PFSK-1 (cell line): Measurements from ENCODE around the gene ISYNA1.

Source experiments
- FOXP2 ChIP-seq: optimal IDR thresholded peaks from 2 replicates; pipeline ENCODE3; 2011; ENCODE audit warnings: borderline replicate concordance, control low read depth, inconsistent platforms; ENCODE audit not compliant: insufficient read depth; ENCODE audit errors: extremely low read length, extremely low read depth
- POLR2AphosphoS5 ChIP-seq: IDR thresholded peaks from 2 replicates; pipeline ENCODE4 v1.6.1; 2012; ENCODE audit warnings: low read depth, mild to moderate bottlenecking, control low read depth, low read length, moderate library complexity
- REST ChIP-seq, 2 experiments: IDR thresholded peaks; 2 replicates each; pipeline versions ENCODE4 v1.6.1 to v1.8.0; 2011 to 2012; ENCODE audit warnings: low read depth in 2 of 2, low read length in 2 of 2, control low read depth in 1 of 2, inconsistent platforms in 1 of 2, mild to moderate bottlenecking in 1 of 2, moderate library complexity in 1 of 2; ENCODE audit not compliant: insufficient read depth in 1 of 2
- SIN3A ChIP-seq: IDR thresholded peaks from 2 replicates; pipeline ENCODE4 v1.6.1; 2012; ENCODE audit warnings: mild to moderate bottlenecking, low read length, moderate library complexity, borderline replicate concordance; ENCODE audit not compliant: insufficient read depth
- TAF1 ChIP-seq: IDR thresholded peaks from 2 replicates; pipeline ENCODE4 v1.6.1; 2012; ENCODE audit warnings: low read length, control low read depth, borderline replicate concordance; ENCODE audit not compliant: insufficient read depth

ISYNA1 gene

GRCh38 chr19:18406749-18407148 lies 31.2 kb downstream of the ISYNA1 start:
- no peak for TF ChIP-seq FOXP2
- no peak for TF ChIP-seq SIN3A
- no peak for TF ChIP-seq TAF1
- TF ChIP-seq POLR2AphosphoS5: no peak
- TF ChIP-seq REST (IDR thresholded peaks at IDR 0.05; ENCODE audit: insufficient read depth in 1 of 2, low read depth in 2 of 2, low read length in 2 of 2): no peak

DNA sequence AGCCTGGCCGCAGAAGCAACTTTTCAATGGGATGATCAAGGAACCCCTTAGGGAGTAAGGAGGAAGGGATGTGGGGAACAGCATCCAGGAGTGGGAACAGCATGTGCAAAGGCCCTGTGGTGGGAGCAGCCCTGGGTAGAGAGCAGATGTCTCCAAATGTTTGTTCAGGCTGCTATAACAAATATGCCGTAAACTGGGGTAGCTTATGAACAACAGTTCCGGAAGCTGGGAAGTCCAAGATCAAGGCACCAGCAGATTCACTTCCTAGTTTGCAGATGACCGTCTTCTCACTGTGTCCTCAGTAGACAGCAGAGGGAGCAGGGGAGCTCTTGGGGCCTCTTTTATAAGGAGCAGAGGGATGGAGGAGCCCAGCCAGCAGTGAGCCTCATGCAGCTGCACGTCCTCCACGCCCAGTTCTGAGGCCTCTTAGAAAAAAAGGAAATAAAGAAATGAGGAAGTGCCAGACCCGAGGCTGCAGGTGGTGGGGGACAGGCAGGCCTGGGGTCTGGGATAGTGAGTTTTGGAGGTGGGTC lies 36.3 kb downstream of the ISYNA1 start:
- TF ChIP-seq POLR2AphosphoS5: no peak
- TF ChIP-seq SIN3A: no peak
- no peak for TF ChIP-seq FOXP2

- no peak for TF ChIP-seq SIN3A
- no peak for TF ChIP-seq TAF1
- no peak for TF ChIP-seq REST (IDR thresholded peaks at IDR 0.05; ENCODE audit: insufficient read depth in 1 of 2, low read depth in 2 of 2, low read length in 2 of 2)
- TF ChIP-seq POLR2AphosphoS5: no peak
- TF ChIP-seq FOXP2: no peak
Observed at GRCh38 chr19:18399008-18399407, 38.9 kb downstream of the ISYNA1 start.

DNA sequence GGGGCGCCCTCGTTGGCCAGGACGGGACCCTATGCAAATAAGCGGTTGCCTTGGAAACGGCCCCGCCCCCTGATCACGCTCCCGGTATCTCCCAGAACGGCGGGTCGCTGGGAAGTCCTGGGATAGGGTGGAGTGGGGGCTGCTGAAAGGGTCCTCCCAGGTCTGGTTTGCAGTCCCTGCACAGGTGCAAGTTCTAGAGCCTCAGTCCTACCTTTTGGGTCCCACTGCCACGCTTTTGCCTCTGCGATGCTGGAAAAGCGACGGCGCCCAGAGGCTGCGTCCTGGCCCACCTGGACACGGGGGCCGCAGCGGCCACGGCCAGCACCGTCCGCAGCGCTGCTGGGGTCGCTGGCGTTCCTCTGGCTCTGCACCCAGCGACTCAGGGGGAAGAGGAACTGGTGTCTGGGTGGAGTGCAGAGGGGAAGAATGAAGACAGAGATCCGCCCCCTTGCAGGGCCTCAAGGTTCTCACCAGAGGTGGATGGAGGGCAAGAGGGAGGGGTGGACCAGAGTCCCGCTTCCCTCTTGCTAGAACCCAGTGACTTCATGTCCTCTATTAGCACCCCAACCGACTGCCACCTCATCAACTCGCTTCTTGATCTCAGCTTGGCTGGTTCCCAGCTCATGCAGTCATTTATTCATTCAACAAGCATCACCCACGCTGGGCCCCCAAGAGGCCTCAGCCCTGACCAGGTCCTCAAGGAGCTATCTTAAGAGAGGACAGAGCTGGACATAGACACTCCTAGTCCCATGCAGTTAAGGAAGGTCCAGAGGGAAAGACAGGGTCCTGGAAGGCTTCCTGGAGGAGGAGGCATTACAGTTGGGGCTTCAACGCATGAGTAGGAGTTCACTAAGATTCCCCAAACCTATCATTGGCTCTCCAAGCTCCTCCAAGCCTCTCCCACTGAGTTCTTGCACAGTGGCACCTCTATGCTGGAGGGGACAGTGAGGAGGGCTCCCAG lies 40.4 kb downstream of the ISYNA1 start, which contains the start of gene LRRC25:
Gene LRRC25 (minus strand): TSS at position 381 of the 961 bp plus-strand sequence. CDS start 659 bp downstream, outside the sequence.
- TF ChIP-seq FOXP2 (no peak), REST (IDR thresholded peaks at IDR 0.05; ENCODE audit: insufficient read depth in 1 of 2, low read depth in 2 of 2, low read length in 2 of 2) (no peak), TAF1 (no peak), POLR2AphosphoS5 (no peak), SIN3A (no peak)

- no peak for TF ChIP-seq REST (IDR thresholded peaks at IDR 0.05; ENCODE audit: insufficient read depth in 1 of 2, low read depth in 2 of 2, low read length in 2 of 2)
- no peak for TF ChIP-seq SIN3A
- TF ChIP-seq FOXP2: no peak
- TF ChIP-seq TAF1: no peak
- no peak for TF ChIP-seq POLR2AphosphoS5
Observed at GRCh38 chr19:18396471-18397241, 41.3 kb downstream of the ISYNA1 start.
